Eye (tissue), 1 donor: Measurements from ENCODE around the gene NAA25.
A peak's percentile ranks its signal among the peaks of the same experiment; 100 is the strongest.
"Not testable (repeated sequence)": the region's sequence is repeated elsewhere in the genome, so short reads cannot be mapped to it uniquely, and the experiment has no call there.

Experiments
- DNase-seq: peaks from one replicate; pipeline ENCODE4 v3.0.0-alpha.2; 2015

NAA25 gene

DNA sequence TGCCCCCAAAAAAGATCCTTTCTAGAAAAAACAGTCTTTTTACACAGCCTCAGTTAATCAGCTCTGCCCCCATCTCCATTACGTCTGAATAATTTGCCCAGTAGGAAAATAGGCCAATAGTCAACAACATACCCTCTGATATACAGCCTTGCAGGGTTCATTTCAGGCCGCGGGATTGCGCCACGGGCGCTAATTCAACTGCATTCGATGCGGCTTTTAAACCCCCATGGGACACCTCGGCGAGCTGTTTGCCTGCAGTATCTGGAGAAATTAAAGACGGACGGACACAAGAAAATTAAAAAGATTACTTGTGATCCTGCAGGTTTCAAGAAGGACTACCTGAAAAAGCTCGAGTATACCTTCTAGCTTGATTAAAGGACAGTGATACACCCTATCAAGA lies 59.2 kb downstream of the NAA25 start:
- no peak for DNase-seq

GRCh38 chr12:112046003-112046402 lies 62.6 kb downstream of the NAA25 start:
- DNase-seq, result no peak

- not testable (repeated sequence) for DNase-seq
These were observed 72.0 kb downstream of the NAA25 start for GRCh38 chr12:112036614-112037013.

DNA sequence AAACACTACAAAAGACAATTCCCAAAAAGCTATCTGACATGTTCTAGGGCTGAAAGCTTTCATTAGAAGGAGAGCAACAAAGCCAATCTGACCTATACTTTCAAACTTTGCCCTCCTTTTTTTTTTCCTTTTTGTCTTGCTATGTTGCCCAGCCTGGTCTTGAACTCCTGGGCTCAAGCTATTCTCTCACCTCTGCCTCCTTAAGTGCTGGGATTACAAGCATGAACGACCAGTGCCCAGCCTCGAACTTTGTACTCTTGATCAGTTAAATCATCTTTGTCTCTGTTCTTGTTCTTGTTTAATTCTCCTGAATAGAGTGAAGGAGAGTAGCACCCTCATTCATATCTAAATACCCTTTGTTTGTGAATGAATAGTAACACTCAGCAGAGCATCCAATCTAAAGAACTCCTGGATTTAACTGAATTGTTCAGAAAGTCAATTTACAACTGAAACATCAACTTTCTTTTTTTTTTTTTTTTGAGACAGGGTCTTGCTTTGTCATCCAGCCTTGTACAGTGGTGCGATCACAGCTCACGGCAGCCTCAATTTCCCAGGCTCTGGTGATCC lies 73.3 kb downstream of the NAA25 start:
- no peak for DNase-seq

DNA sequence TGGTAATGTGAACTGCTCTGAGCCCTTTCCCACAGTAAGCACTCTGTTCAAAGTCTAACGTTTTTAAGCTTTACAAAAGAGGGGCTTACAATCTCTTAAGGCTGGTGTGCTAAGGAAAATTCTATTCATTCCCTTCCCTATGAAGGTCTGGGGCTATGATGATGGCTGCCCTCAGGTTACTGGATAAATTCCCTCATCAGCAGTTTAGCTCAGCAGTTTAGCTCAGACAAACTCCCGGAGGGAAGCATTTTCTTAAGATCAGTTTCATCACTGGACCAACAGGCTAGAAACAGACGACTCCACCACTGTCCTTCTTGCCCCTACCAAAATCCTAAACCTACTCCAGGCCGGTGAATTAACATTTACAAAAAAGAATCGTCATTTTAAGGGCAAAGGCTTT lies 76.3 kb downstream of the NAA25 start:
- DNase-seq, result no peak

GRCh38 chr12:112031472-112031871 lies 77.1 kb downstream of the NAA25 start:
- DNase-seq, result no peak

DNA sequence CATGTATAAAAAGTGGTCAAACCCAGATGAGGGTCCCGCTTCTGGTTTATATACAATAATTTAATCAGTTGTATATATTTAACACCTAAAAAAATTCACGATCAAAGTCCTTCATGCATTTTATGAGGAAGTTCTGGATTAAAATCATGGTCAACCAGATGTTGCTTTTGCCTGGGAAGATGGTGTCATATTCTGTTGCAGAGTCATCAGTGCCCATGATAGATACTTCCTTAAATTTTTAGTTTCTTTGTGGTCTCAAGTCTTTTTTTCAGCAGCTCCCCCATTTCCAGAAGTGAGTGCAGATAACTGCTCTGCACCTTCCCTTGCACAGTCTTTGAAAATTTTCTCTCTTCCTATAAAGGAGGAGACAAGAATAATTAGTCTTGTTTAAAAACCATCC lies 79.3 kb downstream of the NAA25 start:
- DNase-seq, result no peak

DNA sequence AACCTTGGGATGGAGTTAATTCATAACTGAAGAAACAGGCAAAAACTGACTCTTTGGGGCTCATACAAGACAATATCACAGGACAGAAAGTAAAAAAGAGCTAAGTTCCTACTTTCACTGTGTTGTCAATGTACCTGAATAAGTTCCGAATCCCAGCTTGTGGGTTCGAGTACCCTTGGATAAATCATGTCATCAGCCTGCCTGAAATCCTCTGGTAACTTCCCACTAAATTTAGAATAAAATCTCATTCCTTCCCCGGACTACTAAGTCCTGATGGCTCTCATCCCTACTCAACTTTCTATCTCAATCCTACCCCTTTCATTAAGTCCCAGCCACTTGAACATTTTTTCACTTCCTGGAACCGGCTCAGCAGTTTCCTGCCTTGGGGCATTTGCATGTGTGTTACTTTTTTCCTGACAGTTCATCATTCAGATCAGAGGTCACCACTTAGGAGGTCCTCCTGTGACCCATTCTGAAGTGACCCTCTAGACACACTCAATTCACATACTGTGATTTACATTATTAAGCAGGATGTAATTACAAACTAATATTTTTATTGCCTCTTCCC lies 82.7 kb downstream of the NAA25 start:
- no peak for DNase-seq

DNA sequence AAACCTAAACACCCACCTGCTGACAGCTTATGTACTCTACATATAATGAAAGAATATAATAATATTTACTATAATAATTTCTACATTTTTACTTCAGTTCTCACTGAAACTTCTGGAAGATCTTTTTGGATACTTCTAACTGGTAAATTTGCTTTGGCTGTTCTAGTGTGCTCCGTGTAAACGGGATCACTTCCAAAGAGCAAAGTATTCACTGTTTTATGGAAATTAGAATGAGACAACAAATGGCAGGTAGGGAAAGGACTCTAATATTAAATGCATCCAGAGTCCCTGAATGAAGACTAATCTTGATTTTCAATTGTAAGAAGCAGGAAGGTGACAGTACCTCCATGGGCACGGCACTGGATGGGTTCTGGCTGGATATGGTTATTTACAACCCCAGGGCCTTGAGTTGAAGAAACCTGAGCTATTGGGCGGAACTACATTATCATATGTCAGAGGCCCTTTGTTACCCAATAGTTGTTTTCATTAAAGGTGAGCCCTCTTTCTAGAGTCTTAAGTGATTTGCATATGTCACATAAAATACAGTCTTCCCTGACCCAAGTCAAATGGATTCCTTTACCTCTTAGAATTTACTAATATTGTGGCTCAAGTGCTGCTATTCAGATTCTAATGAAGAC lies 84.7 kb downstream of the NAA25 start:
- DNase-seq, result no peak

DNA sequence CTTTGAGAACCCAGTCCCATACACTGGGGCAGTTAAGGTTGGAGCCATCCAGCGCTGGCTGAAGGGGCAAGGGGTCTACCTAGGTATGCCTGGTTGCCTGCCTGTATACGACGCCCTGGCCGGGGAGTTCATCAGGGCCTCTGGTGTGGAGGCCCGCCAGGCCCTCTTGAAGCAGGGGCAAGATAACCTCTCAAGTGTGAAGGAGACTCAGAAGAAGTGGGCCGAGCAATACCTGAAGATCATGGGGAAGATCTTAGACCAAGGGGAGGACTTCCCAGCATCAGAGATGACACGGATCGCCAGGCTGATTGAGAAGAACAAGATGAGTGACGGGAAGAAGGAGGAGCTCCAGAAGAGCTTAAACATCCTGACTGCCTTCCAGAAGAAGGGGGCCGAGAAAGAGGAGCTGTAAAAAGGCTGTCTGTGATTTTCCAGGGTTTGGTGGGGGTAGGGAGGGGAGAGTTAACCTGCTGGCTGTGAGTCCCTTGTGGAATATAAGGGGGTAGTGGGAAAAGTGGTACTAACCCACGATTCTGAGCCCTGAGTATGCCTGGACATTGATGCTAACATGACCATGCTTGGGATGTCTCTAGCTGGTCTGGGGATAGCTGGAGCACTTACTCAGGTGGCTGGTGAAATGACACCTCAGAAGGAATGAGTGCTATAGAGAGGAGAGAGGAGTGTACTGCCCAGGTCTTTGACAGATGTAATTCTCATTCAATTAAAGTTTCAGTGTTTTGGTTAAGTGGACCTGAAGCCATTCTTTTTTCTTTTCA lies 86.2 kb downstream of the NAA25 start:
- no peak for DNase-seq

DNA sequence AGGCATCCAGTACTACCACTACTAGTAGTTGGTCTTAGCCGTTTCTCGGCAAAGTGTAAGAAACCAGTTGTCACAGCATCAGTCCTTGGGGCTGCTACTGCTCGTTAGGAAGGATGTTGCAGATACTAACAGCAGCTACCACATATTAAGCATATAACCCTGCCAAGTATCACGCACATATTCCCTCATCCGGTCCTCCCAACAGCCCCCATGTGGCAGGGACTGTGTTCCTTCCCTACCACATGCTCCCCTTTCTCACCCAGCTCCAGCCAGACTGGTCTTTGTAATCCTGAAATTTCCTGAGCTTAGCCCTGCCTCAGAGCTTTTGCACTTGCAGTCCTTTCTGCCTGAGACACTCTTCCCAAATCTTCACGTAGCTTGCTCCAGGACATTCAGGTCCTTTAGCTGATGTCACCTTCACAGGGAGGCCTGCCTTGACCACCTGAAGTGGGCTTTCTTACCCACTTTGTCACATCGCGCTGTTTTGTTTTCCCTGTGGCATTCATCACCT lies 87.6 kb downstream of the NAA25 start:
- no peak for DNase-seq

GRCh38 chr12:112018571-112019237 lies 89.9 kb downstream of the NAA25 start:
- DNase-seq, result no peak

GRCh38 chr12:112017041-112017440 lies 91.5 kb downstream of the NAA25 start:
- DNase-seq, result no peak

GRCh38 chr12:112015938-112016337 lies 92.6 kb downstream of the NAA25 start:
- no peak for DNase-seq

DNA sequence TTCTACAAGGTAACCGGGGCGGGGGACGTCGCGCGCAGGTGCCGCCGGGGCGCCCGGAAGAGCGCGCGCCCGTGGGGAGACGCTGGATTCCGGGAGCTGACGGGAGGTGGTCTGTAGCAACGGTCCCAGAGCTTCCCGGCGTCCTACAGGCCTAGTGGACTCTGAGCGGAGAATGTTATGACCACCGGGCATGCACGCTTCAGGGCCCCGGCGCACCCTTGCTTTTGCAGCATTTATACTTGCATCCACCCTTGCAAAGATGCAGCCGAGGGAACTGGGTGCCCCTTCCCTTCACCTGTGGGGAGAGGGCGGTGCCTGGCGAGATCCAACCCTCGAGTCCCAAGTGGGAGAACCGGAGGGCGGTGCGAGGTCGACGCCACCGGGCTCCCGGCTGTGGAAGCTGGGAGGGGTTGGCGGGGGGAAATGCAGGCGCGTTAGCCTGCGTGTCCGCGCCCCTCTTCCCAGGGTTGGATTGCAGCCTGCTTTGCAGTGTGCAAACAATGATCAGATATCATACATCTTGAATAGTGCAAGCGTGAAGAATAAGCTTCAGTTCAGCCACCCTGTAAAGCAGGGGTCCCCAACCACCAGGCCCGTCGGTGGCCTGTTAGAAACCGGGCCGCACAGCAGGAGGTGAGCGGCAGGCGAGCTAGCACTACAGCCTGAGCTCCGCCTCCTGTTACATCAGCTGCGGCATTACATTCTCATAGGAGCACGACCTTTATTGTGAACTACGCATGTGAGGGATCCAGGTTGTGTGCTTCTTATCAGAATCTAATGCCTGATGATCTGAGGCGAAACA lies 94.8 kb downstream of the NAA25 start:
- DNase-seq, result peak; percentile 87

DNA sequence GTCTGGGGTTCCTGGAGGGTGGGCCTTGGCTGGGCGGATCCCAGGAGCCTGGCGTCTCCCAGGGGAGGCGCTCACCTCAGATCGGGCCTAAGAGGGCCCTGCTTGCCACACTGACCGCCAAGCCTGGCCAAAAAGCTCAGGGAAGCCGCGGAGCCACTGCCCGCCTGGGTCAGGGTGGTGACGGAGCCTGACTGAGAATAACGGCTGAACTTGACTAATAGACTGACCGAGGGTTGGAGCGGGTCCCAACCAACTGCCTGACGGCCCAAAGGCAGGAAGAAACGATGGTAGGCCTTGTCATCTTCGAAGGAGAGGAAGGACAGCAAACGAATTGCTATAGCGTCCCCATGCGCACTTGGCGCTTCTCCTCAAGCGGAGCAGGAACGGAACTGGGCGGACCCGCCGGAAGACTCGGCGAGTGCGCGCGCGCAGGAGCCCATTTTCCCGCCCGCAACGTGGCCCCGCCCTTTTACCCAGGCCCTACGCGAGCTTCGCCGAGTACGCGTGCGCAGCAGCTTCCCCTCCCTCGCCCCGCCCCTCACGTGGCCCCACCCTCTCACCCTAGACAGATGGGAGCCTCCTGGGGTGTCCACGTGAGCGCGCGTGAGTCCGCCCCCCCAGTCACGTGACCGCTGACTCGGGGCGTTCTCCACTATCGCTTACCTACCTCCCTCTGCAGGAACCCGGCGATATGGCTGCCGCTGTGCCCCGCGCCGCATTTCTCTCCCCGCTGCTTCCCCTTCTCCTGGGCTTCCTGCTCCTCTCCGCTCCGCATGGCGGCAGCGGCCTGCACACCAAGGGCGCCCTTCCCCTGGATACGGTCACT lies 95.6 kb downstream of the NAA25 start, which contains the start of the genes ERP29 and TMEM116:
ERP29 (plus strand) TSS at position 652 of the 826 bp plus-strand sequence; CDS start at position 692, 40 bp downstream.
TMEM116 (minus strand) TSS at position 391 of the 826 bp plus-strand sequence. CDS start 7,895 bp downstream, outside the sequence.
- peak; percentile 100 for DNase-seq

DNA sequence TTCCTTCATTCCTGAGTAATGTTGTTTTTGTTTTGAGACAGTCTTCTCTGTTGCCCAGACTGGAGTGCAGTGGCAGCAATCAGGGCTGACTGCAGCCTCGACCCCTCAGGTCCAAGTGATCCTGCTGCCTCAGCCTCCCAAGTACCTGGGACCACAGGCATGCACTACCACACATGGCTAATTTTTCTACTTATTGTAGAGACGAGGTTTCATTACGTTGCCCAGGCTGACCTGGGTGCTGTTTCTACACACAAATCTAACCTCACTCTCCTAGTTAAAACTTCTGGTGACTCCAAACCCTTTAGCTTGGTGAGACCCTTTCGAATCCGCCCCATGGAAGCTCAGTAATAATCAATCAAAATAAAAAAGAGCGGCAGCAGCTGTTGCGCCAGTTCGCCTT lies 96.9 kb downstream of the NAA25 start:
- DNase-seq, result no peak

DNA sequence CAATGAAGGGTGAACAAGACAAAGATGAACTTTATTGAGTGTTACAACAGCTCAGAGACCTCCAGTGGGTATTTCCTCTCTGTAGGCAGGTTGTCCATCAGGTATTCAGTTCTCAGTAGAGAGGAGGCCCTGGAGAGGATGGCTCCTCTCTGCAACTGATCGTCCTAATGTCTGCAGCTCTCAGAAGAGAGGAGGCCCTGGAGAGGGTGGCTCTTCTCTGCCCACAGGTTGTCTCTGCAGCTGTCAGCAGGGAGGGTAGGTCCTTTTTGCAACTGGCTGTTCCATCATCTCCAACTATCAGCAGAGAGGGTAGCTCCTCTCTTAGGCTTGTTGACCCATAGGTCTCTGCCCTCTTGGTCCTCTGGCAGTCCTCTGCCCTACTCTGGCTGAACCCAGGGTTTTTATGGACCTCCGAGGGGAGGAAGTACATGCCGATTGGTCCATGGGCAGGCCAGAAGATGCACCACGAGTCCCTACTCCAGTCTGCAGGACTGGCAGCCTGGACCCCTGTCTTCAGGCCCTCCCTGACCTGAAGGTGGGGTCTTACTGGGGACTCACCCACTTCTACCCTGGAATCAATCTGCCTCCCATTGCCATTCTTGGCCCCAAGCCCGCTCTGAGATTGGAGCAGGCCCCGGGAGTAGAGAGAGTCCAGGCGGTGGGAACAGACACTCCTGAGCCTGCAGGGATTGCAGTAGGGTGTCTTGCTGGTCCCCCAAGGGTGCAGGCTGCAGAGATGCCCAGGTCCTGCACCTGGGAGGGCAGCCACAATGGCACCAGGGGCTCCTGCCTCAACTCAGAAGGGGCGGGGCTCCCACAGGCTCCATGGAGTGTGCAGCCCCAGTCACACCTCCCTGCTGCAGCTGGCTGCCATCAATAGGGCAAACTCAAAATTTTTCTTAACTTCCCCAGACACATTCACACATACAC lies 97.9 kb downstream of the NAA25 start:
- DNase-seq, result no peak

GRCh38 chr12:112009596-112009995 lies 99.0 kb downstream of the NAA25 start:
- not testable (repeated sequence) for DNase-seq

GRCh38 chr12:112008918-112009317 lies 99.7 kb downstream of the NAA25 start:
- no peak for DNase-seq
